GM12878 (cell line): Measurements from ENCODE around the gene MAN1A1. TPM values are rescaled to one million over a fixed set of nuclear protein-coding genes. Genes with fewer than 3 reads are reported as not detected.

ENCODE experiments used
- ATAC-seq: fragments of 200-7000 bp; cut with Tn5 transposase; 3 replicates; pipeline ENCODE4 v1.9.1; 2020; ENCODE audit warnings: mild to moderate bottlenecking, moderate library complexity
- BruUV-seq: library from RNA; stranded (reverse); fragments of 400-500 nt; replicated peaks from 2 replicates; lab custom pipeline; 2021; lab: Mats Ljungman, UMichigan
- CTCF ChIA-PET: fragments of 300-600 bp; sonication (Branson Sonifier 250); formaldehyde crosslinking; extraction: SDS; loops from one replicate; lab custom pipeline; 2021; ENCODE audit warnings: inconsistent platforms; lab: Yijun Ruan, JAX
- POLR2A ChIA-PET: fragments of 350-600 bp; formaldehyde crosslinking; extraction: SDS; loops from one replicate; lab custom pipeline; 2021; ENCODE audit warnings: inconsistent platforms; lab: Charles Lee
- RAD21 ChIA-PET: fragments of 300-600 bp; sonication (Branson Sonifier 250); formaldehyde crosslinking; loops from one replicate; lab custom pipeline; 2023; ENCODE audit warnings: antibody characterized with exemption; ENCODE audit not compliant: unreplicated experiment; lab: Charles Lee
- SMC1A ChIA-PET: fragments of 300-600 bp; sonication (Branson Sonifier 250); formaldehyde crosslinking; loops from one replicate; lab custom pipeline; 2023; ENCODE audit not compliant: unreplicated experiment, uncharacterized antibody; lab: Charles Lee
- DNase-seq: peaks from one replicate; pipeline ENCODE4 v3.0.0-alpha.2; 2011; ENCODE audit warnings: low read depth, low spot score
- FAIRE-seq: peaks from 3 replicates; lab custom pipeline; 2011; peaks lifted over from hg19 to GRCh38; lab: Jason Lieb, UNC
- H2AFZ ChIP-seq: 2 replicates; pipeline ENCODE4 v1.6.0; 2011; ENCODE audit warnings: low read depth, low read length, control low read depth; ENCODE audit not compliant: control insufficient read depth
- H3K27ac ChIP-seq: 2 replicates; pipeline ENCODE4 v1.5.1; 2011; ENCODE audit warnings: control low read depth; ENCODE audit not compliant: control insufficient read depth, insufficient read depth
- H3K27me3 ChIP-seq, 2 experiments: replicated peaks in 1 of 2; 2 replicates each; pipeline versions ENCODE4 v1.6.0 to v1.6.1; 2011; ENCODE audit warnings: low read length in 1 of 2; ENCODE audit not compliant: control insufficient read depth in 2 of 2, insufficient read depth in 2 of 2
- H3K36me3 ChIP-seq, 2 experiments: 2 replicates each; pipeline ENCODE4 v1.5.1; 2011; ENCODE audit warnings: low read length in 1 of 2; ENCODE audit not compliant: control insufficient read depth in 2 of 2, insufficient read depth in 2 of 2
- H3K4me1 ChIP-seq: 2 replicates; pipeline ENCODE4 v1.6.1; 2011; ENCODE audit warnings: mild to moderate bottlenecking, low read length, moderate library complexity, mixed read lengths; ENCODE audit not compliant: control insufficient read depth, insufficient read depth
- H3K4me2 ChIP-seq: 2 replicates; pipeline ENCODE4 v1.6.0; 2011; ENCODE audit warnings: control low read depth; ENCODE audit not compliant: control insufficient read depth, insufficient read depth
- H3K4me3 ChIP-seq: fragments of 200-600 bp; sonication (generic); 2 replicates; pipeline ENCODE4 v1.5.1; 2016
- H3K79me2 ChIP-seq: 2 replicates; pipeline ENCODE4 v1.6.0; 2011; ENCODE audit warnings: low read length; ENCODE audit not compliant: control insufficient read depth, insufficient read depth
- H3K9ac ChIP-seq: 2 replicates; pipeline ENCODE4 v1.8.0; 2011; ENCODE audit warnings: low read length, control low read depth, mixed read lengths; ENCODE audit not compliant: control insufficient read depth, insufficient read depth
- H3K9me3 ChIP-seq: replicated peaks from 3 replicates; pipeline ENCODE4 v1.5.1; 2011; ENCODE audit warnings: mild to moderate bottlenecking, low read length; ENCODE audit not compliant: control insufficient read depth, insufficient read depth
- H4K20me1 ChIP-seq: 2 replicates; pipeline ENCODE4 v1.6.0; 2011; ENCODE audit not compliant: control insufficient read depth, insufficient read depth
- CHD2 ChIP-seq: IDR thresholded peaks from 2 replicates; pipeline ENCODE4 v1.6.1; 2011; ENCODE audit warnings: low read depth, low read length, improper control_type of control experiment, borderline replicate concordance
- EZH2 ChIP-seq: IDR thresholded peaks from 2 replicates; pipeline ENCODE4 v1.6.1; 2012; ENCODE audit warnings: low read depth, mild to moderate bottlenecking, control low read depth, inconsistent platforms, low read length, borderline replicate concordance; ENCODE audit not compliant: control insufficient read depth
- MAX ChIP-seq: IDR thresholded peaks from 2 replicates; pipeline ENCODE4 v1.6.1; 2012; ENCODE audit warnings: low read depth, low read length, improper control_type of control experiment
- MEF2A ChIP-seq: IDR thresholded peaks from 2 replicates; pipeline ENCODE4 v1.6.1; 2011; ENCODE audit warnings: low read depth, mild to moderate bottlenecking, low read length, moderate library complexity; ENCODE audit not compliant: insufficient read depth
- NFYA ChIP-seq: IDR thresholded peaks from 2 replicates; pipeline ENCODE4 v1.6.1; 2011; ENCODE audit warnings: low read depth, mild to moderate bottlenecking, low read length, improper control_type of control experiment, borderline replicate concordance
- RUNX3 ChIP-seq: IDR thresholded peaks from 2 replicates; pipeline ENCODE4 v1.6.1; 2012; ENCODE audit warnings: low read length, inconsistent platforms
- ZNF384 ChIP-seq: IDR thresholded peaks from 2 replicates; pipeline ENCODE4 v1.6.1; 2012; ENCODE audit warnings: low read depth, mild to moderate bottlenecking, low read length, improper control_type of control experiment, borderline replicate concordance
- WGBS: methylation state at CpG from one replicate; pipeline ENCODE4 v1.1.6; 2016; ENCODE audit warnings: low lambda C conversion rate; ENCODE audit not compliant: insufficient replicate concordance, insufficient coverage; ENCODE audit errors: missing lambda C conversion rate; 5-methylcytosine and 5-hydroxymethylcytosine counted together
- in situ Hi-C: fragments of 300-500 bp; cut with MboI; formaldehyde crosslinking; loops from 9 replicates; pipeline ENCODE4 v1.14.3; 2018; ENCODE audit warnings: mixed read lengths
- intact Hi-C: fragments of 100-400 bp; cut with micrococcal nuclease; formaldehyde crosslinking; loops from one replicate; pipeline ENCODE4 v1.14.2; 2022; ENCODE audit not compliant: unreplicated experiment
- polyA plus RNA-seq, 11 experiments: library from polyadenylated mRNA; depleted of rRNA in 4 of 11; unstranded in 6 of 11; stranded (reverse) in 5 of 11; fragments of >200 nt; fragmentation: Nextera tagmentation in 4 of 11; fragmentation: Illumina TruSeq in 1 of 11; extraction: Ambion mirVana in 4 of 11; extraction: Trizol in 1 of 11; gene quantifications; 1 replicate in 1 of 11; 2 replicates in 10 of 11; pipeline versions ENCODE4 v1.2.1 to v1.2.3, GENCODE V29; 2011 to 2016; ENCODE audit warnings: inconsistent platforms in 2 of 11, missing spikeins in 2 of 11, low read depth in 1 of 11
- total RNA-seq, 4 experiments: library from RNA; depleted of rRNA in 3 of 4; stranded (reverse); fragments of >200 nt in 3 of 4; fragmentation: Illumina TruSeq in 1 of 4; extraction: Trizol in 1 of 4; gene quantifications; 2 replicates each; pipeline versions ENCODE4 v1.2.1 to v1.2.3, GENCODE V29; 2013 to 2021

Gene MAN1A1
- total and polyA plus RNA-seq, 10 of the 15 experiments (the other 5 are each of a cell fraction or from before 2014, with no cell fraction given): 5.4 to 28.1 (median 19.5) TPM

- Histone ChIP-seq H3K36me3 (no peaks in the 10 kb centered on the region; a peak in 1 of 4 replicates), H2AFZ (no peak overlapping the region), H3K79me2 (no peaks in the 10 kb centered on the region), H3K4me2 (no peak overlapping the region), H3K27ac (no peak overlapping the region), H4K20me1 (no peaks in the 10 kb centered on the region), H3K4me1 (no peaks in the 10 kb centered on the region), H3K4me3 (no peak overlapping the region), H3K9me3 (no peaks in the 10 kb centered on the region), H3K27me3 (no peaks in the 10 kb centered on the region), H3K9ac (no peak overlapping the region)
- ChIA-PET RAD21 (no interaction called here), CTCF (interaction anchor here (1.2 kb wide), 1 partner anchor 7 kb away, joined by 3 read pairs; no protein-coding TSS in a partner anchor), POLR2A (no interaction called here), SMC1A (interaction anchor here (1.3 kb wide), 1 partner anchor 168 kb away, joined by 3 read pairs; no protein-coding TSS in a partner anchor)
- FAIRE-seq: no peak
- ATAC-seq: no peak
- WGBS: 100% methylated on average over 3 of the region's 3 CpGs
- intact Hi-C loops (no loop called here), in situ Hi-C loops (no loop called here)
- TF ChIP-seq ZNF384 (no peak), RUNX3 (peak; percentile 74), EZH2 (no peak)
- DNase-seq: no peak
- BruUV-seq: no TSS peak
These were observed 169.7 kb downstream of the MAN1A1 start for GRCh38 chr6:119179842-119180241.

- H3K9ac ChIP-seq: no peak overlapping the region
- H3K4me3 ChIP-seq: no peak overlapping the region
- no peak overlapping the region for H3K4me2 ChIP-seq
- no peaks in the 10 kb centered on the region for H3K27me3 ChIP-seq
- no peaks in the 10 kb centered on the region for H4K20me1 ChIP-seq
- in situ Hi-C loops: no loop called here
- H3K79me2 ChIP-seq: no peaks in the 10 kb centered on the region
- intact Hi-C loops: no loop called here
- H3K4me1 ChIP-seq: no peaks in the 10 kb centered on the region
- ChIA-PET POLR2A (no interaction called here), RAD21 (no interaction called here), SMC1A (interaction anchor here (0.6 to 1.3 kb wide), 3 partner anchors 13 to 169 kb away, joined by 3 read pairs; no protein-coding TSS in a partner anchor), CTCF (interaction anchor here (1.0 to 1.2 kb wide), 4 partner anchors 8 to 30 kb away, joined by 3 read pairs; no protein-coding TSS in a partner anchor)
- H3K9me3 ChIP-seq: no peaks in the 10 kb centered on the region
- H3K27ac ChIP-seq: no peak overlapping the region
- FAIRE-seq (no peak), ATAC-seq (no peak), DNase-seq (no peak)
- WGBS: 93% methylated on average over 1 of the region's 1 CpG
- H3K36me3 ChIP-seq: no peaks in the 10 kb centered on the region; a peak in 1 of 4 replicates
- no peak overlapping the region for H2AFZ ChIP-seq
- BruUV-seq: TSS peak; percentile 30
- TF ChIP-seq CHD2 (no peak), NFYA (no peak), MAX (no peak), MEF2A (no peak)
- TF ChIP-seq, all 136 proteins: peak for 0
These were observed 170.5 kb downstream of the MAN1A1 start for GRCh38 chr6:119179062-119179461.
